UCSD-AML1 (cell line): ENCODE results near the gene SYNE2.
A peak's percentile ranks its signal among the peaks of the same experiment; 100 is the strongest.

Experiments
- DNase-seq: peaks from one replicate; lab custom pipeline; 2025; ENCODE audit not compliant: unreplicated experiment; lab: John Stamatoyannopoulos, UW

Gene SYNE2

GRCh38 chr14:64213853-64214570, 361.2 kb downstream of the SYNE2 start:
- no peak for DNase-seq

- no peak for DNase-seq
Measured at GRCh38 chr14:64215274-64215673, 362.5 kb downstream of the SYNE2 start.

- no peak for DNase-seq
Measured at GRCh38 chr14:64215978-64216377, 363.2 kb downstream of the SYNE2 start.

GRCh38 chr14:64217308-64217707, 364.5 kb downstream of the SYNE2 start:
- no peak for DNase-seq

GRCh38 chr14:64217834-64218233, 365.0 kb downstream of the SYNE2 start:
- no peak for DNase-seq

GRCh38 chr14:64218344-64219240, 365.8 kb downstream of the SYNE2 start:
- no peak for DNase-seq

- no peak for DNase-seq
Measured at GRCh38 chr14:64220056-64220455, 367.3 kb downstream of the SYNE2 start.

- DNase-seq = peak; percentile 34
Measured at GRCh38 chr14:64220466-64220865, 367.7 kb downstream of the SYNE2 start.

GRCh38 chr14:64221391-64222003, 368.7 kb downstream of the SYNE2 start:
- DNase-seq = no peak

GRCh38 chr14:64225151-64225757, 372.4 kb downstream of the SYNE2 start:
- DNase-seq = no peak

- DNase-seq = no peak
Measured at GRCh38 chr14:64227856-64228255, 375.1 kb downstream of the SYNE2 start.

GRCh38 chr14:64229489-64229888, 376.7 kb downstream of the SYNE2 start:
- no peak for DNase-seq

GRCh38 chr14:64232095-64232838, 379.5 kb downstream of the SYNE2 start:
- no peak for DNase-seq

GRCh38 chr14:64232944-64233343, 380.1 kb downstream of the SYNE2 start:
- no peak for DNase-seq

- DNase-seq = no peak
Measured at GRCh38 chr14:64233531-64234190, 380.9 kb downstream of the SYNE2 start.

GRCh38 chr14:64234877-64235651, 382.3 kb downstream of the SYNE2 start:
- no peak for DNase-seq

- DNase-seq = no peak
Measured at GRCh38 chr14:64235652-64236640, 383.1 kb downstream of the SYNE2 start.

GRCh38 chr14:64238049-64238448, 385.2 kb downstream of the SYNE2 start:
- DNase-seq = no peak
